Peyer's patch (tissue), 4 donors: Measurements from ENCODE around the gene AAGAB. TPM values are rescaled to one million over a fixed set of nuclear protein-coding genes. Genes with fewer than 3 reads are reported as not detected.
"Not testable (repeated sequence)": the region's sequence is repeated elsewhere in the genome, so short reads cannot be mapped to it uniquely, and the experiment has no call there.

ENCODE experiments used
- DNase-seq, 3 donors: peaks; one replicate each; pipeline ENCODE4 v3.0.0-alpha.2; 2017 to 2019
- H3K27ac ChIP-seq, 4 donors: fragments of 200-600 bp; sonication (generic); one replicate each; pipeline ENCODE4 v1.5.1; 2016 to 2019
- H3K27me3 ChIP-seq, 2 donors: fragments of 200-600 bp; sonication (generic); one replicate each; pipeline ENCODE4 v1.5.1; 2019
- H3K36me3 ChIP-seq, 3 donors: fragments of 200-600 bp; sonication (generic); one replicate each; pipeline ENCODE4 v1.5.1; 2016 to 2019
- H3K4me1 ChIP-seq, 4 donors: fragments of 200-600 bp; sonication (generic); one replicate each; pipeline ENCODE4 v1.5.1; 2016 to 2019
- H3K4me3 ChIP-seq, 4 donors: fragments of 200-600 bp; sonication (generic); 1 replicate in 3 of 4; 2 replicates in 1 of 4; pipeline ENCODE4 v1.5.1; 2016 to 2019; ENCODE audit warnings: mild to moderate bottlenecking in 1 of 4
- H3K9me3 ChIP-seq, 4 donors: fragments of 200-600 bp; sonication (generic); one replicate each; pipeline ENCODE4 v1.5.1; 2016 to 2019; ENCODE audit warnings: mild to moderate bottlenecking in 1 of 4
- POLR2A ChIP-seq, 2 donors: fragments of 450-650 bp; IDR thresholded peaks; one replicate each; pipeline ENCODE4 v1.5.1; 2017; ENCODE audit warnings: antibody characterized with exemption in 2 of 2, mild to moderate bottlenecking in 2 of 2, moderate library complexity in 2 of 2
- total RNA-seq, 4 donors: library from RNA; depleted of rRNA; stranded (reverse); fragments of >200 nt; gene quantifications; one replicate each; pipeline ENCODE4 v1.1.0, GENCODE V29; 2016
- TF ChIP-seq, protein P1 (sequence below), 6 experiments: fragments of 450-650 bp in 4 of 6; fragments of 200-600 bp in 2 of 6; sonication (generic) in 1 of 6; IDR thresholded peaks; one replicate each; pipeline ENCODE4 v1.5.1; 2017 to 2019; ENCODE audit warnings: antibody characterized with exemption in 6 of 6, mild to moderate bottlenecking in 3 of 6, moderate library complexity in 1 of 6

Gene AAGAB
- total RNA-seq, 4 donors from 2014 or later = 27.5 to 54.5 (median 42.8) TPM

DNA sequence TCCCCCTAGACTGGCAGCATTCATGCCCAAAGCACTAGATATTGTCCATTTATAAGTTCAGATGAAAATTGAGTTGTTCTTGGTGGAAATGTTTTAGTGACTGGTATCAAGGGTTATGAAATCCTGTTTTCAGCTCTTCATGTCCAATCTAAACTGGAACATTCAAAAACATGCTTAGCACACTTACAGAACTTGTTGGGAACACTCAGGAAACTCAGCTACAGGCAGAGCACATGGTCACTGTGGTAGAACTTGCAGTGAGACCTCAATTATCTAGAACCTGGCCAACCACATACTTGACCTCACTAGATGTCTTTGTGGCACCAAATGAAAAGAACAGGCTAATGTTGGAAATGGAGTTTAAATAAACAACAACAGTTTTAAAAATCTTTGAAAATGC is 100.2 kb downstream of the AAGAB start:
- Histone ChIP-seq H3K27me3 (no peaks in the 10 kb centered on the region), H3K4me3 (no peak overlapping the region), H3K9me3 (no peaks in the 10 kb centered on the region), H3K36me3 (peaks cover 0 to 4% (median 0%) of the 10 kb centered on the region in 3 donors), H3K27ac (no peak overlapping the region), H3K4me1 (peaks cover 0 to 27% (median 4%) of the 10 kb centered on the region in 4 donors)
- no peak for TF ChIP-seq POLR2A (IDR thresholded peaks at IDR 0.05)
- TF ChIP-seq, protein P1, sequence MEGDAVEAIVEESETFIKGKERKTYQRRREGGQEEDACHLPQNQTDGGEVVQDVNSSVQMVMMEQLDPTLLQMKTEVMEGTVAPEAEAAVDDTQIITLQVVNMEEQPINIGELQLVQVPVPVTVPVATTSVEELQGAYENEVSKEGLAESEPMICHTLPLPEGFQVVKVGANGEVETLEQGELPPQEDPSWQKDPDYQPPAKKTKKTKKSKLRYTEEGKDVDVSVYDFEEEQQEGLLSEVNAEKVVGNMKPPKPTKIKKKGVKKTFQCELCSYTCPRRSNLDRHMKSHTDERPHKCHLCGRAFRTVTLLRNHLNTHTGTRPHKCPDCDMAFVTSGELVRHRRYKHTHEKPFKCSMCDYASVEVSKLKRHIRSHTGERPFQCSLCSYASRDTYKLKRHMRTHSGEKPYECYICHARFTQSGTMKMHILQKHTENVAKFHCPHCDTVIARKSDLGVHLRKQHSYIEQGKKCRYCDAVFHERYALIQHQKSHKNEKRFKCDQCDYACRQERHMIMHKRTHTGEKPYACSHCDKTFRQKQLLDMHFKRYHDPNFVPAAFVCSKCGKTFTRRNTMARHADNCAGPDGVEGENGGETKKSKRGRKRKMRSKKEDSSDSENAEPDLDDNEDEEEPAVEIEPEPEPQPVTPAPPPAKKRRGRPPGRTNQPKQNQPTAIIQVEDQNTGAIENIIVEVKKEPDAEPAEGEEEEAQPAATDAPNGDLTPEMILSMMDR (IDR thresholded peaks at IDR 0.05) = no peak
- DNase-seq = no peak

DNA sequence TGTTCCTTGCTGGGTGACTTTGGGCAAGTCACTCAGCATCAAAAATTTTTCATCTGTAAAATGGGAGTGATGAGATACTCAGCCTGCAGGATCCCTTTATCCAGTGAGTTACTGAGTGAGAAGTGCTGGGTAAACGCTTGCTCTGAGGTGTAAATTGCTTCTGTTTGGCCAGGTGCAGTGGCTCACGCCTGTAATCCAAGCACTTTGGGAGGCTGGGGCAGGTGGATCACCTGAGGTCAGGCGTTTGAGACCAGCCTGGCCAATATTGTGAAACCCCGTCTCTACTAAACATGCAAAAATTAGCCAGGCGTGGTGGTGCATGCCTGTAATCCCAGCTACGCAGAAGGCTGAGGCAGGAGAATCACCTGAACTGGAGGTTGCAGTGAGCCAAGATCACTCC is 101.4 kb downstream of the AAGAB start:
- H3K4me3 ChIP-seq, H3K27ac ChIP-seq, H3K27me3 ChIP-seq, H3K9me3 ChIP-seq, H3K36me3 ChIP-seq, DNase-seq: not testable (repeated sequence)
- H3K4me1 ChIP-seq = peaks cover 1 to 28% (median 11%) of the 10 kb centered on the region in 4 donors

DNA sequence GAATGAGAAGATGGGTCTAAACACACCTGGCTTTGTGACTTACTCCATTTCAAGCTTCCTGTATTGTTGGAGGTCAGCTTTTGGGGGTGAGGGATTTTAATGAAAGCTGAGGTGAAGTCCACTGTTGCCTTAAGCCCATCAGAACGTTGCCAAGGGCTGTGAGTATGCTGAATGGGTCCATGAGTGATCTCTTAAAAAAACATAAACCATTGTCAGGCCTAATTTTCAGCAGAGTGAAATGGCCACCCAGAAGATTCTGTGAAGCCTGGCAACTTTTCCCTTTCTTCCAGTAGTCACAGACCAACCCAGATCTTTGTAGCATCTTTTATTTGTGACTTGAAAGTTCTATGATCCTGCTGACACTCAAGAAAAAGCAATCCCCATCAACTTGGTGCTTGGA is 102.0 kb downstream of the AAGAB start:
- Histone ChIP-seq H3K27me3 (no peaks in the 10 kb centered on the region), H3K4me1 (peaks cover 6 to 28% (median 14%) of the 10 kb centered on the region in 4 donors), H3K9me3 (no peaks in the 10 kb centered on the region), H3K27ac (no peak overlapping the region), H3K36me3 (peaks cover 0 to 4% (median 0%) of the 10 kb centered on the region in 3 donors), H3K4me3 (no peak overlapping the region)
- no peak for TF ChIP-seq POLR2A (IDR thresholded peaks at IDR 0.05)
- TF ChIP-seq, protein P1 (IDR thresholded peaks at IDR 0.05) = no peak
- no peak for DNase-seq

Other genes starting within 250 kb of the AAGAB start
- gene SMAD3, start 189.1 kb downstream of the AAGAB start, total RNA-seq = 10 to 100 TPM; 43.7 to 80.0 (median 60.2) TPM
- gene IQCH, start 125 bp upstream of the AAGAB start, total RNA-seq = 1 to 10 TPM in 1 of 4 donors, under 1 TPM in 3; 0.53 to 1.2 (median 0.88) TPM